22Rv1 (cell line): ENCODE results near the gene EPN2.

Experiments used
- H3K27ac ChIP-seq: fragments of 450-650 bp; 2 replicates; pipeline ENCODE4 v1.5.1; 2017
- CTCF ChIP-seq: fragments of 450-650 bp; IDR thresholded peaks from 2 replicates; pipeline ENCODE4 v1.5.1; 2017; ENCODE audit warnings: mild to moderate bottlenecking
- ZFX ChIP-seq: fragments of 450-650 bp; IDR thresholded peaks from 2 replicates; pipeline ENCODE4 v1.6.1; 2017; ENCODE audit warnings: antibody characterized with exemption, borderline replicate concordance

EPN2 gene

DNA sequence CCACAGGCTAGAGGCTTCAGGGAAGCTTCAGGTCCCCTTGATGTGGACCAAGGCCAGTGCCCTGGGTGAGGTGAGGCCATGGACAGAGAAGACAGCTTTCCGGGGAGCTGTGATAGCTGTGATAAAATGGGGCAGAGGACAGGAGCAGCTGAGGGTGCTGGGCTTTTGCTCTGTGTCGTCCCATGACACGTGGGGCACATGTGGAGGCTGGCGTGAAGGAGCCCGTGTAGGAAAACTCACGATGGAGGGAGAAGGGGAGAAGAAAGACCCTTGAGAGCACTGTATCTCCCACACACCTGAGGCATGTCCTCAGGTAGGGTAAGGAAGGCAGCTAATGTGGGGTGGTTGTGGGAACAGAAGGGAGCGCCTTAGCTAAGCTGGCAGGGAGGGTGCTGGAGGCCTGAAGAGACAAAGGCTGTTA is 104.1 kb downstream of the EPN2 start:
- TF ChIP-seq CTCF (no peak), ZFX (no peak)
- no peak overlapping the region for H3K27ac ChIP-seq

DNA sequence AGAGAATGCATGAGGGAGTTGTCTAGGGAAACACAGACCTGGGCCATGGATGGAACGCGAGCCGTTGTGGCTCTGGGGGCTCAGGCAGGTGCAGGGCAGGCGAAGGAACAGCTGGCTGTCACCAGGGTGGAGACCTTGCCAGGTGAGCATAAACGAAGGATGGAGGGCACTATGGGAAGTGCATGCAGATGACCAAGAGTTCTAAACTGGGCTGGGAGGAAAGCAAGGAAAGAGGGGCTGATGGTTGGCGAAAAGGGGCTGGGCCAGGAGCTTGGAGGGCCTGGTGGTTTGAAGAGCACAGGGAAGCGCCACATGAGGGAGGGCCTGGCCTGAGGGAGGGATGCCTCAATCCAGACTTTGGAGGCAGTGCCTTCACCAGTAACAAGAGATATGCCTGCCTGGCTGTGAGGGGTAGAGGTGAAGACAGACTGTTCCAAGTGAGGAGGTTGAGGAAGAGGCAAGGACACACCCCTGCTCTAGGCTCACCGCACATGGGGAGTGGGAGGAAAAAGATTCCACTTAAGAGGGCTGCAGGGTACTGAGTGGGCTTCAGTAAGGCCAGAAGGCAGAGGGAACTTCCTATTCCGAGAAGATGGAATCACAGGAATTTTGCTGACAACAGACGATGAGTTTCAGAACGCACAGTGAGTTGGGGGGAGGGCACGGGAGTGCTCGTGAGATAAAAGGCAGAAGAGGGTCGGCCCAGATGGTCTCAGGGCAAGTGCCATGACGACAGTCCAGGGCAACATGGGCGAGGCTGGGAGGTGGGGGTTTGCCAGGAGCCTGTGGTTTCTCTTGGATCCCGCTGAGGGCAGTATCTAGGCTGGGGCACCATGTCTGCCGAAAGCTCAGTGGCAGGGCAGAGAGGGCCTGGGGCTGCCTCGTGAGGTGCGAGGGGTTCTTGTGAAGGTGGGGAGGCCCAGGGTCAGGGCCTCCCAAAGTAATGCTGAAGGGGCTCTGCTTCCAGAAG is 104.8 kb downstream of the EPN2 start:
- no peak for TF ChIP-seq ZFX
- TF ChIP-seq CTCF = no peak
- no peak overlapping the region for H3K27ac ChIP-seq

- H3K27ac ChIP-seq = no peak overlapping the region
Observed at GRCh38 chr17:19342611-19343255, 105.6 kb downstream of the EPN2 start.

GRCh38 chr17:19343256-19343630 is 106.1 kb downstream of the EPN2 start:
- TF ChIP-seq ZFX (no peak), CTCF (no peak)
- H3K27ac ChIP-seq = no peak overlapping the region

More at GRCh38 chr17:19342611-19343255, 105.6 kb downstream of the EPN2 start:
- no peak for TF ChIP-seq ZFX
- TF ChIP-seq CTCF = no peak

DNA sequence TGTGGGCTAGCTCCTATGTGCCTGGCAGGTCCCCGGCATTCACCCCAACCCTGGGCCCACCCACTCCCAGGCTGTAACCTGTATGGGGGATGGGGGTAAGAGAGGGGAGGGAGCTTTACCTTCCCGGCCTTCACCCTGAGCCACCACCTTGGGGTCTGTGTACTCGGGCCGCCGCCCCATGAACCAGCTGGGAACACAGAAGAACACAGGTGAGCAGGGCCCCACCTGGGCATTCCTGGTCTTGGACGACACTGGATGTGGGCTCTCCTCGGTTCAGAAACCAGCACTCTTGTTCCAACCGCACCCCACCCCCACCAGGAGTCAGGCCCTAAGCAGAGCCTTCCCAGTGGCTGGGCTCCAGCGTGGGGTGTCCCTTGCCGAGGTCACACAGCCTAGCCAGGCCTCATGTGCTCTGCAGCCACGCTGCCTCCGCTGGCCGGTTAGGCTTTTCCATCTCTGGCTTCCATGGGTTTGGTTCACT is 106.5 kb downstream of the EPN2 start:
- TF ChIP-seq CTCF (no peak), ZFX (no peak)
- H3K27ac ChIP-seq = no peak overlapping the region

GRCh38 chr17:19344311-19345066 is 107.3 kb downstream of the EPN2 start:
- TF ChIP-seq ZFX (no peak), CTCF (no peak)
- H3K27ac ChIP-seq = no peak overlapping the region
